K562 (cell line): Measurements from ENCODE around the gene TRPM2.

Source experiments
- BRF2 ChIP-seq: IDR thresholded peaks from 3 replicates; pipeline ENCODE4 v1.6.1; 2011; ENCODE audit warnings: borderline replicate concordance, mild to moderate bottlenecking; ENCODE audit not compliant: insufficient read length, insufficient read depth
- CTCF ChIP-seq, 3 experiments: IDR thresholded peaks in 2 of 3; conservative IDR thresholded peaks in 1 of 3; 2 replicates each; pipeline ENCODE4 v1.5.1; 2011 to 2012; ENCODE audit warnings: low read length in 3 of 3, mild to moderate bottlenecking in 3 of 3, control low read depth in 2 of 3, improper control_type of control experiment in 1 of 3, inconsistent platforms in 1 of 3, low read depth in 1 of 3, mixed read lengths in 1 of 3, moderate library complexity in 1 of 3; ENCODE audit not compliant: insufficient read depth in 2 of 3
- EP300 ChIP-seq: IDR thresholded peaks from 2 replicates; pipeline ENCODE4 v1.6.1; 2012; ENCODE audit warnings: low read length, improper control_type of control experiment
- EWSR1 ChIP-seq: fragments of 450-650 bp; IDR thresholded peaks from 2 replicates; pipeline ENCODE4 v1.6.1; 2018; ENCODE audit warnings: borderline replicate concordance, mild to moderate bottlenecking, low read depth, moderate library complexity; ENCODE audit not compliant: partially characterized antibody
- EZH2 ChIP-seq: IDR thresholded peaks from 2 replicates; pipeline ENCODE4 v1.6.1; 2012; ENCODE audit warnings: low read depth, mild to moderate bottlenecking, inconsistent platforms, low read length, borderline replicate concordance
- NFXL1 ChIP-seq: fragments of 450-650 bp; formaldehyde crosslinking; IDR thresholded peaks from 2 replicates; pipeline ENCODE4 v1.4.0; 2021; ENCODE audit warnings: mild to moderate bottlenecking
- SREBF2 ChIP-seq: sonication (generic); formaldehyde crosslinking; IDR thresholded peaks from 2 replicates; pipeline ENCODE4 v1.4.0; 2020; ENCODE audit warnings: mild to moderate bottlenecking, missing genetic modification reagents
- ZNF407 ChIP-seq: fragments of 450-650 bp; IDR thresholded peaks from 2 replicates; pipeline ENCODE4 v1.6.1; 2016; ENCODE audit warnings: low read depth

- TF ChIP-seq EZH2: no peak
- TF ChIP-seq NFXL1 (CRISPR knock-in tag): no peak
- no peak for TF ChIP-seq SREBF2 (CRISPR knock-in tag)
- TF ChIP-seq CTCF (IDR thresholded peaks at IDR 0.05 in 2 of 3, conservative IDR thresholded peaks at IDR 0.05 in 1 of 3; ENCODE audit: insufficient read depth in 2 of 3, low read depth in 1 of 3, low read length in 3 of 3): no peak
- no peak for TF ChIP-seq EP300
- no peak for TF ChIP-seq EWSR1
- no peak for TF ChIP-seq ZNF407
- TF ChIP-seq BRF2: no peak
These were observed 77.9 kb downstream of the TRPM2 start for GRCh38 chr21:44431300-44431699.
